HT-29 (cell line): ENCODE measurements around the gene PAK1. TPM values are rescaled to one million over a fixed set of nuclear protein-coding genes. Genes with fewer than 3 reads are reported as not detected.

Experiments used
- DNase-seq: peaks from one replicate; pipeline ENCODE4 v3.0.0-alpha.2; 2015; ENCODE audit warnings: low spot score
- total RNA-seq: library from RNA; depleted of rRNA; stranded (reverse); fragments of >200 nt; shearing (Covaris generic); gene quantifications from 2 replicates; pipeline ENCODE4 v1.2.3, GENCODE V29; 2014

PAK1 gene
- total RNA-seq, 1 experiment from 2014 or later = 64.3 TPM

- DNase-seq = no peak
Measured at GRCh38 chr11:77374108-77374507, 99.8 kb downstream of the PAK1 start.

GRCh38 chr11:77372726-77373125 lies 101.2 kb downstream of the PAK1 start:
- DNase-seq = no peak

- DNase-seq = no peak
Measured at GRCh38 chr11:77371646-77372045, 102.2 kb downstream of the PAK1 start.

- no peak for DNase-seq
Measured at GRCh38 chr11:77370217-77370616, 103.7 kb downstream of the PAK1 start.

GRCh38 chr11:77361184-77361583 lies 112.7 kb downstream of the PAK1 start:
- no peak for DNase-seq

- DNase-seq = no peak
Measured at GRCh38 chr11:77359481-77359880, 114.4 kb downstream of the PAK1 start.

GRCh38 chr11:77353131-77353530 lies 120.8 kb downstream of the PAK1 start:
- no peak for DNase-seq

GRCh38 chr11:77351281-77351886 lies 122.5 kb downstream of the PAK1 start:
- DNase-seq = no peak

GRCh38 chr11:77347948-77348347 lies 125.9 kb downstream of the PAK1 start:
- no peak for DNase-seq

GRCh38 chr11:77346906-77347603 lies 126.8 kb downstream of the PAK1 start:
- DNase-seq = no peak

- DNase-seq = no peak
Measured at GRCh38 chr11:77345621-77346020, 128.3 kb downstream of the PAK1 start.

- no peak for DNase-seq
Measured at GRCh38 chr11:77340501-77340900, 133.4 kb downstream of the PAK1 start.

- DNase-seq = no peak
Measured at GRCh38 chr11:77332259-77332658, 141.6 kb downstream of the PAK1 start.

- no peak for DNase-seq
Measured at GRCh38 chr11:77325159-77325558, 148.7 kb downstream of the PAK1 start.

GRCh38 chr11:77324508-77324907 lies 149.4 kb downstream of the PAK1 start:
- no peak for DNase-seq

- no peak for DNase-seq
Measured at GRCh38 chr11:77322926-77323590, 150.8 kb downstream of the PAK1 start.

- DNase-seq = no peak
Measured at GRCh38 chr11:77322506-77322905, 151.4 kb downstream of the PAK1 start.

- no peak for DNase-seq
Measured at GRCh38 chr11:77320351-77320750, 153.5 kb downstream of the PAK1 start.

GRCh38 chr11:77318600-77318999 lies 155.3 kb downstream of the PAK1 start:
- DNase-seq = no peak

- no peak for DNase-seq
Measured at GRCh38 chr11:77316733-77317342, 157.1 kb downstream of the PAK1 start.

GRCh38 chr11:77312107-77312506 lies 161.8 kb downstream of the PAK1 start:
- DNase-seq = no peak

- no peak for DNase-seq
Measured at GRCh38 chr11:77311701-77312100, 162.2 kb downstream of the PAK1 start.

- DNase-seq = no peak
Measured at GRCh38 chr11:77310721-77311120, 163.2 kb downstream of the PAK1 start.
